ENCODE data around the gene PTH2R.
"Not testable (repeated sequence)": the region's sequence is repeated elsewhere in the genome, so short reads cannot be mapped to it uniquely, and the experiment has no call there.

Gene PTH2R

DNA sequence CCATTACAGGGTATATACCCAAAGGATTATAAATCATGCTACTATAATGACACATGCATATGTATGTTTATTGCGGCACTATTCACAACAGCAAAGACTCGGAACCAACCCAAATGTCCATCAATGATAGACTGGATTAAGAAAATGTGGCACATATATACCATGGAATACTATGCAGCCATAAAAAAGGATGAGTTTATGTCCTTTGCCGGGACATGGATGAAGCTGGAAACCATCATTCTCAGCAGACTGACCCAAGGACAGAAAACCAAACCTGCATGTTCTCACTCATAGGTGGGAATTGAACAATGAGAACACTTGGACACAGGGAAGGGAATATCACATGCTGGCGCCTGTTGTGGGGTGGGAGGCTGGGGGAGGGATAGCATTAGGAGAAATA lies 9.8 kb upstream of the PTH2R start:
- not testable (repeated sequence) for DNase-seq

DNA sequence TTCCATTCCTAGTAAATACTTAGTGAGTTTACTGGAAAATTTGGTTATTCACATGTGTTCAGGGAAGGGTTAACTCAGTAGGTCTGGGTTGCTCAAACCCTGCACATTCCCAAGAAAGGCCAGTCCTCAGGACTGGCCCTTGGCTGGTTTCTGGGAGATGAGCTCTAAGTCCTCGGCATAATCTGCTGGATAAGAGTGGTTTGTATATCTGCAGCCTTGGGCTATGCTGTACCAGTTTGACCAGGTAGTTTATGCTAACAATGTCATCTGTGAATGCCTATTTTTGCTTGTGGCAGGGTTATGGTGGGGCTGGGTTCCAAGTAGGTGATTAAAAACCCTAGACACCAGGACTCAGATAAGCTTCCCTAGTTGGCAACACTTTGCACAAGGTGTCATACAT lies 7.4 kb upstream of the PTH2R start:
- no peak for DNase-seq

DNA sequence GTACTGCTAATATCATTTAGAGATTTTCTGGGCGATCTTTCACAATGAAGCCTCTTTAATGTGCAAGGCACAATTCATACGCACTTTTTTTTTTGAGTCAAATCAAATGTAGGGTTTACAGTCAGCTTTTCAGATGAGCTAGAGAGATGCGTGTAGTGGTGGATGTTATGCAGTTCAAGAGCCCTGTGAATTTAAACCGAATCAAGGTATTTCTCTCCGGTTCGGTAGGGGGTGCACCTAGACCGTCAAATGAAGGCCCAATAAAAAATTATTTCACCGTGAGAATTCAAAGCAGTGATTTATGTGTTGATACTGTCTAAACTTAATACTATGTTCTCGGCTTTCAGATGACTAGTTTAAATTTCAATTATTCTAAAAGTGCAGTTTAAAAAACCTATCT lies 1.1 kb downstream of the PTH2R start:
- DNase-seq = no peak

DNA sequence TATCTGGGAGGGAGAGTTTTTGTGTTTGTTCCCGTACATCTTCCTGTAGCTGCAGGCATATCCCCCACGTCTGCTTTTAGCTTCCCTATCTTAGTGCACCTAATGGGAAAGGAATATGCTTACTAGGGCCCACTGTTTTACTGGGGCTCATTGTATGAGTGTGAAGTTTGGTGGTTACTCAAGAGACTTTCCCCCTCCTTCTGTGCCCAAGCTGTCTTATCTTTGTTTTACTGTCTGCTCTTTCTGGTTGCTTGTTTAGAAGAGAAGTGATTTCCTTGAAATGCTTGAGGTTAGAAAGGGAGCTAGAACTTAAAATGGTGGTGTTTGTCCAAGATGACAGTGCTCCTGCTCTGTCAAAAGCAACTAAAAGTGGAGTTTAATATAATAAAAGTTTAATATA lies 7.3 kb downstream of the PTH2R start:
- DNase-seq = no peak

DNA sequence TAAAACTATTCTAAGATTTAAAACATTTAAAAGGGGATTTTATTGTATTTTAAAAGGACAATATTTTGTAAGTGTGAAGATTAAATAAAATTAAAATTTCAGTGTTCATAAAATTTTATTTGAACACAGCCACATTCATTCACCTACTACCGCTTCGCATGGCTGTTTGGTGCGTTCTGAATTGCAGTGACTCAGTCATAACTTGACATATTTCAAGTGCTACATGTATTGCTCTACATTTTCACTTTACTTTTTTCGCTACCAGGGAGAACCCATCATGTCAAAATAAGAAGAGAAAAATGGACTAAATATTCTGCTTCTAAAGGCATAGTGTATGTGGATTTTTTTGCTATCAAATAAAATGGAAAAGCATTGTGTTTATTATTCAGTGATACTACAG lies 8.7 kb downstream of the PTH2R start:
- DNase-seq = no peak

DNA sequence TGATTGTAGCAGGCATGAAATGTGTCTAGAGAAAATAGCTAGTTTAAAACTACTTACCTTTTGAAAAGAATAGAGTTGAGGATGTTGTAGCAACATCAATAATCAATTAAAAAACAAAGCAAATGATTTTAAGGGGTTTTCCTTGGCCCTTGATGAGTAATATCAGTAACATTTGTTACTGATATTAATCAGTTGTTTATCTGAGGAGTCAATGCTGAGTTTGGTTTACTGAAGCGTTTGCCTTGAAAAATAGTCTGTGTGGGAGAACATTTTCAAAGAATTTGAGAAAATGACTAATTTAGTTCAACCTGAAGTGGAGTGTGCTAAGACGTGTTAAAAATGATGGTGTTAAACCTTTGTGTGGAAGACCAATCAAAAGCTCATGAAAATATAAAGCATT lies 9.3 kb downstream of the PTH2R start:
- no peak for DNase-seq

DNA sequence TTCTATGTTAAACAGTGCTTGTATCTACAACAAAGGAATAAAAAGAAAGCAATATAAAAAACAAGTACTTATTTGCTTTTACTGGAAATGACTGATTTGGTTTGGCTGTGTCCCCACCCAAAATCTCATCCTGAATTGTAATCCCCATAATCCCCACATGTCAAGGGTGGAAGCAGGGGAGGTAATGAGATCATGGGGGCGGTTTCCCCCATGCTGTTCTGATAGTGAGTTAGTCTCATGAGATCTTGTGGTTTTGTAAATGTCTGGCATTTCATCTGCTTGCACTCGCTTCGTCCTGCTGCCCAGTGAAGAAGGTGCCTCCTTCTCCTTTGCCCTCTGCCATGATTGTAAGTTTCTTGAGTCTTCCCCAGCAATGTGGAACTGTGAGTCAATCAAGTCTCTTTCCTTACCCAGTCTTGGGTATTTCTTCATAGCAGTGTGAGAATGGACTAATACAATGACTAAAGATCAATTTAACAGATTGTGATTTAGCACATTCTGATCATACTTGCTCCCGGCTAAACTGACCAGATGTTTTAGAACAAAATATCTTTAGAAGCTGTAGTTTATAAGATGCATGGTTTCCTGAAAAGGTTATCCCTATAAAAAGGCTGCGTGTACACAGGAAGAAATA lies 19.9 kb downstream of the PTH2R start:
- DNase-seq = no peak

DNA sequence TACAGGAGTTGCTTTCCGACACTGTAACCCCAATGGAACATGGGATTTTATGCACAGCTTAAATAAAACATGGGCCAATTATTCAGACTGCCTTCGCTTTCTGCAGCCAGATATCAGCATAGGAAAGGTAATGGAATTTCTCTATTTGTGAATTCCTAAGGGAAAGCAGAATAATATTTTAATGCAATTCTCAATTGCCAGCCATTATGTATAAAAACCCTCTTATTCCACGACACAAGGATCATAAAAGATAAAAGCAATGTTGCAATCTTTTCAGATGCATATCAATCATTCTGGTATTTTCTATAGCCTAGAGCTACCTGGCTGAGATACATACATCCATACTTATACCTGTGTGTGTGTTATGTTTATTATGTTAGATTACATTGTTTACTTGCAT lies 31.2 kb downstream of the PTH2R start:
- DNase-seq = no peak

DNA sequence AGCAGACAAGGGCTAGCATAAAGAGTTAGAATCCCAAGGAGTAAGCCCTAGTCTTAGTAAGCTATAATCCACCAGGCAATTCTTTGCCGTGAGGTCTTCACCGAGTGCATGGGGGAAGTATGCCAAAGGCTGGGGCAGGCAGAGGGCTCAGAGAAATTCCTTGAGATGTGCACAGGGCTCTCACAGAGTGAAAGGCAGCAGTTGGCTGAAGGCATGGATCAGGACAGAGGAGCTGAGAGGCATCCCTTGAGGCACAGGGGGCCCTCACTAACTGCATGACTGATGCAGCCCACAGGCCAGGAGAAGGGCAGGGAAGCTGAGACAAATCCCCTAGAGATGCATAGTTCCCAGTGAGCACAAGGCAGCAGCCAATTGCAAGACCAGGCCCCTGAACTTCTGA lies 34.1 kb downstream of the PTH2R start:
- DNase-seq = no peak

DNA sequence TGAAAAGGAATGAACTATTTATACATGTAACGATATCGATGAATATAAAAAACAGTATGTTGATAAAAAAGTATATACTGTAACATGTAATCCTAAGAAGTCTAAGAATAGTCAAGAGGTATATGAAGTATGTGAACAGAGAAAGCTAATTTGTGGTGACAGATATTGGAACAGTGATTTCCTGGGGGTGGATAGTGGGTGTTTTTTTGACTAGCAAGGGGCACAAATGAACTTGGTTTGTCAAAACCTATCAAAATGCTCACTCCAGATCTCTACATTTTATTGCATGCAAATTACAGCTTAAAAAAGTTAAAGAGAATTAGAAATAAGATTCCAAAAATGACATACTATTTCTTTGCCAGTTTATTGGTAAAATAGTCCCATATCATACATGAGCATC lies 35.4 kb downstream of the PTH2R start:
- DNase-seq = no peak

DNA sequence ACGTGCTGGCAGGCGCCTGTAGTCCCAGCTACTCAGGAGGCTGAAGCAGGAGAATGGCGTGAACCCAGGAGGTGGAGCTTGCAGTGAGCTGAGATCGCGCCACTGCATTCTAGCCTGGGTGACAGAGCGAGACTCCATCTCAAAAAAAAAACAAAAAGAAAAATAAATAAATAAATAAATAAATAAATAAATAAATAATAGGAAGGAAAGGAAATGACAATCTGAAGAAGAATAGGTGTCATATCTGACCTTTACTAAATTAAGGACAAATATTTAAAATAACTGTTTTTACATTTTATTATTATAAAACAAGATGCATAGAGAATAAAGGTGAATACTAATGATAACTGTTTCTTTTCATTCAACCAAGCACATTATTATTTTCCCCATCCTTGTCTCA lies 40.9 kb downstream of the PTH2R start:
- DNase-seq = not testable (repeated sequence)

DNA sequence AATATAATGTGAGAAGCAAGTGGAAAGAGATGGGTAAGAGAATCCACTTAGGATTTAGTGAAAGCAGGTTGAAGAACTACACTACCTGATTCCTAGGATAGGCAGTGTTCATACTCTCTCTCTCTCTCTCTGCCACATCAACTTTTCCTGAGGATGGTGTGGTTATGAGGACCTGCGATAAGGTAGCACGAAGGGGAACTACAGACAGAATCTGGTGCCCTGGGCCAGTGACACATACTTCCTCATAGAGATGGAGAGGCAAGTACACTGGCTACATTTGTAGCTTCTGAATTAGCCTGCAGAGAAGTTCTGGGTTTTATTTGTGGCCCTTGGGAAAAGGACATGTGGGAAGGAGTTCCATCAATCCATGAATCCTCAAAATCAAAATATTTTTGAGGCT lies 44.5 kb downstream of the PTH2R start:
- no peak for DNase-seq

DNA sequence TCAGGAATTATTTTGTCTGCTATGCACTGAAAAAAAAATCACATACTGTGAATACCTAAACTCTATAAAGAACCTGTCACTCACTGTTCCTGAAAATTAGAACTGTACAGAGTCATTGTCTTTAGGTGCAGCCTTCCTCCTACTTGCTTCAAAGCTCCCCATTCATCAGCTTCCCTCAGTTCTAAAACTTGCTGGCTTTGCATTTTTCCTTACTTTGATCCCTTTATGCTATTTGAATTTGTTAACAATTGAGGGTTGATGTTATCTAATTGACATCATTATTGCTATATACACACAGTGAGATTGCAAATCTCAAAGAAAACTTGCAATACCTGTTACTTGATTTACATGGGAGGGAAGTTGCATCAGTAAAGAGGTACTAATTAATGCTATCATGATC lies 48.3 kb downstream of the PTH2R start:
- no peak for DNase-seq

DNA sequence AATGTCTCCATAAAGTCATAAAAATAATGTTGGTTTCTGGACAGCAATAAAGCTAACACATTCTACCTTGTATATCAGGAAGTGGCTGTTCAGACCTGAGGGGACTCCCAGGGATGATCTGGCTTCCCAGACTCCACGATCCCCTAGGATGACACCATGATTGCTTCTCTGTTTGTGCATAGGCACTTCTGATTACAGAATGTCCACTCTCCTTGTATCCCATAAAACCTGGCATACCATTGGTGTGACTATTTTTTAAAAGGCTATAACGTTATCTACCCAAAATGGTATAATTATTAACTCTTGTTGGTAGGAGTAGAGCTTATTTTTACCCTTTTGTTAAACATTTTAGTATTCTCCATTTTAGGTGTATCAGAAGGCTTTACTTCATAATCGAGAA lies 57.1 kb downstream of the PTH2R start:
- DNase-seq = no peak

DNA sequence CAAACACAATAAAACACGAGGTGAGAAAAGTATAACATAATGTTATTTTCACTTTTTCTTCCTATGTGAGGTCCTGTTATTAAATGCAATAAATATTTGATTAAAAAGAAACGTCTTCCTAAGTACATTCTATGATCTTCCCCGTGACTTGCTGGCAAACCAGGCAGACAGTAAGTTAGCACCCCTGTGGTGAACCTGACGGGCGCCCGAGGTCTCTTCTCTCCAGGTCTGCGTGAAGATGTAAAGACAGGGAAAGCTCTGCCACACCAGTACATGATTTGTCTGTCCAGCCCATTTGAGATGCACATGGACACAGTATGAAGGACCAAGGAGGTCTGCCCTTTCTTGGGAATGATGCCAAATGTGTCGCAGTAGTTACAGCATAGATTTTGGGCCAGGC lies 57.6 kb downstream of the PTH2R start:
- no peak for DNase-seq

DNA sequence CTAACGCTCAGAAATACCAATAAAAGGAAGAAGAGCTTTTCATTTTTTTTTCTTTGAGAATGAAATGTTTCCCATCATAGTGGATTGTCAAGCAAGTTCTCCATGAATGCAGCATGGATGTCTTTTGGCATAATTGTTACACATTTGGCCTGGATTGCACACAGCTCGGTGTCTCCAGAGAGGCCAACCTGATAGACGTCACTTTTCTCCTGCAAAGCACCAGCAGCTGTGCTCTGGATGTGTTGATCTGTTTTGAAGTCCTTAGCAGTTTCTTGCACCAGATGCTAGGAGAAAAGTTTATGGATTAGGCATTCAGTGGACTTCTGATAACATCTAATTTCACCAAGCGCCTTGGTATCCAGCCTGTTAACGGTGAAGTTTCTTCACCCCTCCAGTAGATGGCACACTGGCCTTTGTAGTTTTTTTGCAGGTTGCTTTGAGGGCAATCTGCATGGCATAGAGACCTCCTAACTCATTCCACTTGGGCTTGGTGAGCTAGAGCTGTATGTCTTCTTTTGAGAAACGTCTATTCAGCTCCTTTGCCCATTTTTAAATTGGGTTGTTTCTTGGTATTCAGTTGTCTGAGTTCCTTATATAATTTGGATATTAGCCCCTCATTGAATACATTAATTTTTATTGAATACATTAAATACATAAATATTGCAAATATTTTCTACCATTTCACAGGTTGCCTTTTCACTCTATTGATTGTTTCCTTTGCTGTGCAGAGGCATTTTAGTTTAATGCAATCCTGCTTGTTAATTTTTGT lies 59.7 kb downstream of the PTH2R start:
- DNase-seq = no peak

DNA sequence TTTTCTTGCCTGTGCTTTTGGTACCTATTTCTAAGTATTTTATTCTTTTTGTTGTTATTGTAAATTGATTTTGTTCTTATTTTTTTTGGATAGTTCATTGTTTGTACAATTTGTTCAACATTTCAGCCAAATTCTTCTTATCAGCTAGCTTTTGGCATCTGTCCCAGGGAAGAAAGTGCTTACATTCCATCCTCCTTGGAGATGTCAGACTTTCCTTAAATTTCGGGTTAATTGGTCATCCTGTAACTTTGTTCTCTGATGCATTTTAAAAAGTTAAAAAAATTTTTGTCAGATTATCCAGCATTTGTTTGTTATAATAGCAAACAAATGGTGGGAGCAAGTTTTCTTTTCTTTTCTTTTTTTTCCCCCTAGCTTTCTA lies 60.3 kb downstream of the PTH2R start:
- DNase-seq = no peak

DNA sequence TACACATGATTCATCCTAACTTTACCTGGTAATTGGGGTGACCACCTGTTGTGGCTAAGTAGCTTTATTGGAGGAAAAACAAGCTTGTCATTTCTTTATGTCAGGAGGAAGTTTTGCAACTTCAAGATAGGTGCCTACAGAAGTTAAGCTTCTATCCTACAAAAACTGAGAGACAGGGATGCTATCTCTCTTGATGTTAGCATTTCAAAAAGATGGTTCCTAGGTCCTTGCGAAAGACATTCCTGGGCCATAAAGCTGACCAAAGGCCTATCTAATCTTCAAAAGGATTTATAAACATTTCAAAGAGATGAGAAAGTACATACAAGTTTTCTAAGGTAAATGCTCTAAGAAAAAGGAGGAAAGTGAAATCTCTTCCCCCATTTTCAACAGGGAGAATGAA lies 61.0 kb downstream of the PTH2R start:
- no peak for DNase-seq

DNA sequence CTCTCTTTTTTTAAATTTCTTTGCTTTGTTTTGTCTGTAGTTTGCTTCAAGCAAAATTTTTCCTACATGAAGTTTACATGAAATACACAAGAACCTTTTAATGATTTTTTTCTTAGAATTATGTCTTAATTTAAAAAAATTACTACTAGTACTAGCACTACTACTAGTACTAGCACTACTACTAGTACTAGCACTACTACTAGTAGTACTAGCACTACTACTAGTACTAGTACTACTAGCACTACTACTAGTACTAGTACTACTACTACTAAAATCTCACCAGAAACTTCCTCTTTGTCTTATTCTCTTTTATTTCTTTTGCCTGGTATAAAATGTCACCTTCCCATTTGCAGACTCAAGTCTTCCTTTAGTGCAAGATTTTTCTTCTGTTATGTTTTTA lies 71.1 kb downstream of the PTH2R start:
- DNase-seq = no peak

DNA sequence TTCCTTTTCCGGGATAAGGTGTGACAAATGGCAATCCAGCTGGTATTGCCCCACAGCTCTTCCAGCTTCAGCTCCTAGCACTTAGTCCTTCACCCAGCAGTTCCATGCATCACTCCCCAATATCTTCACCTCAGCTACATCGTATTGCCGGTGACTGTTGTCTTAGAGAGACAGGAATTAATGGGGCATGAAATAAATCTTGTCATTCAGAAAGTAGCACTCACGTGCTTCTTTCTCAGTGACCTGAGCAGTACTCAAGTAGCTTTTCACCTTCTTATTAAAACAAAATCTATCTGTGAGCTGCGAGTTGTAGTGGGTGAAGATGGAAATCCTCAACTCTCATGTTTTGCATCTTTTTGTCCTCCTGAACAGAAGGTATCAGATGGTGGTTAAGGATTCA lies 72.8 kb downstream of the PTH2R start:
- no peak for DNase-seq

DNA sequence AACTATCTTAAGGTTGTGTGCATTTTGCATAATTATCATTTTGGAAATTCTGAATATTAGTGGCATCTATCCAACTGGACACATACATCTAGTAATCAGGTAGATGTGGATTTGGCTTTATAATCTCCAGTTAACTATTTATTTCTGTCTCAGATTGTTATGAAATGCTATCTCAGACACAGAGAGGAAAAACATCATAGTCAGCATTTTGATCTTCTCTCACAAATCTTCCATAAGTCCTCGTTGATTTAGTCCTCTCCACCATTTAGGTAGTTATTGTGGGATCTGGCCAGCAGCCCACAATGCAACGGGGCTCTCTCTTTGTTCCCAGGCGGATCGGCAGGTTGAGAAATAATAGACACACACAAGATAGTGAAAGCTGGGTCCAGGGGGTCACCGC lies 75.4 kb downstream of the PTH2R start:
- not testable (repeated sequence) for DNase-seq

DNA sequence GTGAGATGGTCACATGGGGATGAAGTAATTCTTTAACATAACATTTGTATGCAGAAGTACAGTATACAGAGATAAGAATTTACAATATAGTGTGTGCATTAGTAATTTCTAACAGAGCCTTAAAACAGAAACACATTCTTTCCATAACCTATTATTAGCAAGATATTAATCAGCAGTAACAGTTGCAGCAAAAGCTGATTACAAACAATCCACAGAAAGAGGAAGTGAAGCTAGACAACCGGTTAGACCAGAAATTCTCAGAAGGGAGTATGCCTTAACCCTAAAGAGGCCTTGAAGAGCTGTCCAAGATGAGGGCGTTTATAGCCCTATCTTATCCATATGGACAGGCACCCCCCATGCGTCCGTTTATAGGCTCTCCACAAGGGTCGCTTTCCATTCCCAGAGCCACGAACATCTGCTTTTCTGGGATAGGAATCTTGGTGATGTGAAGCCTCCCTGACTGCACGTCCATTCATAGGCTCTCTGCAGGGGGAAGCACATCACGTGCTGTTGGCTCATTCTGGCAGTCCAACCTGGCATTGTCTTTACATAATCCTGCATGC lies 75.9 kb downstream of the PTH2R start:
- DNase-seq = not testable (repeated sequence)

DNA sequence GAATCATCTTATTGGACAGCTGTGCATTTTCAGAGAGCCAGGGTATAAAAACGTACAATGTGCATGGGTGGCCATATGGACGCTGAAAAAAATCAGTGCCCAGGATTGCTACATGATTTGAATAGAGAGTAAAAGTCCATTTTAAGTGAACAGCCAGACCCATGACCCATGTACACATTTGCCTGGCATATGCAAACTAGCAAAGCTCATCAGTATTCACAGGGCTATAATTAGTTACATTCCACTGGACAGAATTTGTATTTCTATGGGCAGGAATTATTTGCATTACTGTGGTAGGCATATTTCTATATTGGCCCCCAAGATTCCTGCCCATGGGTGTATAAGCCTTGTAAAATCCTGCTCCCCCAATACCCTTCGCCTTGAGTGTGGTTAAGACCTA lies 78.8 kb downstream of the PTH2R start:
- no peak for DNase-seq

DNA sequence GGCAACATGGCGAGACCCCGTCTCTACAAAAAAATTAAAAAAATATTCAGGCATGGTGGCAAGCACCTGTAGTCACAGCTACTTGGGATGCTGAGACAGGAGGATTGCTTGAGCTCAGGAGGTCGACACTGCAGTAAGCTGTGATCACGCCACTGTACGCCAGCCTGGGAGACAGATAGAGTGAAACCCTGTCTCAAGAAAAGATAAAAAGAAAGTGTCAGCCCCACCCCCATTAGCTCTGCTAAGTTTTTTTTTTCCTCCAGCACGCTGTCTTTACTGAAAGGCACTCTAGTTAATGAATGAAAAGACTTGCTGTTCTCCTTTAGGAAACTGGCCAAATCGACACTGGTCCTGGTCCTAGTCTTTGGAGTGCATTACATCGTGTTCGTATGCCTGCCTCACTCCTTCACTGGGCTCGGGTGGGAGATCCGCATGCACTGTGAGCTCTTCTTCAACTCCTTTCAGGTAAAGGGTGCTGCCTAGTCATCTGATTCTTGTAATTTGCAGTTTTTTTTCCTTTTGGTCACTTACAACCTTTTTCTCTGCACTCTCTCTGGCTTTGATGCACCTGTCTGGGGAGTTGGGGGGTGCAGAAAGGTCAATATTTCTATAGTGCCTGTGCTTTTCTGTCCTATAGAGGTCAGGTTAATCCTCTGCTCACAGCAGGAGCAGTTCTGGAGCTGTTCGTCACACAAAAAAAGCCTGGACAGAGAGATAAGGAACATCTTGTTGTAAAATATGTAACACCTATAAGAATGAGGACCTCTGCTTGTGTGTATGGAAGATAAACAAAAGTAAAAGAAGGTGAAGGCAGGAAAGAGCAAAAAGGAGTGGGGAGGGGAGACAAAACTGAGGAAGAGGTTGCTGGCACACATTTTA lies 82.3 kb downstream of the PTH2R start:
- no peak for DNase-seq
